HG02943 (cell line): ENCODE results near the gene BCAS3.

Experiments
- ATAC-seq: cut with Tn5 transposase; IDR thresholded peaks from one replicate; pipeline ENCODE4 v1.9.1; 2021; ENCODE audit warnings: mild to moderate bottlenecking, low read depth, moderate library complexity; ENCODE audit not compliant: unreplicated experiment

The BCAS3 gene

GRCh38 chr17:61406971-61407911, 729.6 kb downstream of the BCAS3 start:
- no peak for ATAC-seq

- ATAC-seq: no peak
Measured at GRCh38 chr17:61408151-61409041, 730.7 kb downstream of the BCAS3 start.

GRCh38 chr17:61409301-61410112, 731.9 kb downstream of the BCAS3 start:
- ATAC-seq: no peak

GRCh38 chr17:61410141-61411010, 732.7 kb downstream of the BCAS3 start:
- no peak for ATAC-seq

- no peak for ATAC-seq
Measured at GRCh38 chr17:61411011-61411260, 733.3 kb downstream of the BCAS3 start.

- no peak for ATAC-seq
Measured at GRCh38 chr17:61411261-61412142, 733.9 kb downstream of the BCAS3 start.

GRCh38 chr17:61412143-61412859, 734.6 kb downstream of the BCAS3 start:
- ATAC-seq: peak; percentile 53

- ATAC-seq: no peak
Measured at GRCh38 chr17:61412860-61413660, 735.4 kb downstream of the BCAS3 start.

GRCh38 chr17:61413661-61414126, 736.0 kb downstream of the BCAS3 start:
- no peak for ATAC-seq

GRCh38 chr17:61414141-61414935, 736.7 kb downstream of the BCAS3 start:
- no peak for ATAC-seq

GRCh38 chr17:61414936-61415251, 737.2 kb downstream of the BCAS3 start:
- no peak for ATAC-seq

GRCh38 chr17:61415374-61416210, 737.9 kb downstream of the BCAS3 start:
- no peak for ATAC-seq

GRCh38 chr17:61416211-61416539, 738.5 kb downstream of the BCAS3 start:
- ATAC-seq: no peak

- ATAC-seq: no peak
Measured at GRCh38 chr17:61416540-61417363, 739.1 kb downstream of the BCAS3 start.

GRCh38 chr17:61418449-61418848, 740.8 kb downstream of the BCAS3 start:
- no peak for ATAC-seq
